Choroid plexus epithelial cell (primary cell): ENCODE measurements around the gene WDR53.
"Not testable (repeated sequence)": the region's sequence is repeated elsewhere in the genome, so short reads cannot be mapped to it uniquely, and the experiment has no call there.

Source experiments
- DNase-seq: peaks from one replicate; pipeline ENCODE4 v3.0.0-alpha.2; 2010; ENCODE audit warnings: low read depth
- H3K4me3 ChIP-seq: 2 replicates; pipeline ENCODE4 v1.5.1; 2011; ENCODE audit warnings: low read depth, mild to moderate bottlenecking, control low read depth, low read length, moderate library complexity
- TF ChIP-seq, protein P1 (sequence below): conservative IDR thresholded peaks from 2 replicates; pipeline ENCODE4 v1.5.1; 2011; ENCODE audit warnings: low read depth, mild to moderate bottlenecking, control low read depth, inconsistent platforms, low read length, moderate library complexity

The WDR53 gene

DNA sequence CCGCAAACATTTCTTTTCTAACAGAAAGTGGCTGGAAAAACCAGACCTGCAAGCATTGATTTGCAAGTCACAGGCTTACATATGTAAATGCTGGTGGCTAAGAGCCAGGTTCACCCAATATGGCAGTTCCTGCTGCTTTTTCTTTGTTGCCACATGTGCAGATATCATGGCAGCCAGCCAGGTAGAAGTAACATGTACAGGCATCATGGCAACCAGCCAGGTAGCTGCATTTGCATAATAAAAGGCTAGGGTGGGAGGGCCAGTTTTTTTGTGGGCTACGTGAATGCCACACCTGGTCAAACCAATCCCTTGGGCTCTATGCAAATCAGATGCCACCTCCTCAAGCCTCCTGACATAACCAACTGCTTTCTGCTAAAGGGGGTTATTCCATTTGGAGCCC lies 50.4 kb downstream of the WDR53 start:
- DNase-seq, result no peak
- H3K4me3 ChIP-seq, result no peak overlapping the region
- TF ChIP-seq, protein P1, sequence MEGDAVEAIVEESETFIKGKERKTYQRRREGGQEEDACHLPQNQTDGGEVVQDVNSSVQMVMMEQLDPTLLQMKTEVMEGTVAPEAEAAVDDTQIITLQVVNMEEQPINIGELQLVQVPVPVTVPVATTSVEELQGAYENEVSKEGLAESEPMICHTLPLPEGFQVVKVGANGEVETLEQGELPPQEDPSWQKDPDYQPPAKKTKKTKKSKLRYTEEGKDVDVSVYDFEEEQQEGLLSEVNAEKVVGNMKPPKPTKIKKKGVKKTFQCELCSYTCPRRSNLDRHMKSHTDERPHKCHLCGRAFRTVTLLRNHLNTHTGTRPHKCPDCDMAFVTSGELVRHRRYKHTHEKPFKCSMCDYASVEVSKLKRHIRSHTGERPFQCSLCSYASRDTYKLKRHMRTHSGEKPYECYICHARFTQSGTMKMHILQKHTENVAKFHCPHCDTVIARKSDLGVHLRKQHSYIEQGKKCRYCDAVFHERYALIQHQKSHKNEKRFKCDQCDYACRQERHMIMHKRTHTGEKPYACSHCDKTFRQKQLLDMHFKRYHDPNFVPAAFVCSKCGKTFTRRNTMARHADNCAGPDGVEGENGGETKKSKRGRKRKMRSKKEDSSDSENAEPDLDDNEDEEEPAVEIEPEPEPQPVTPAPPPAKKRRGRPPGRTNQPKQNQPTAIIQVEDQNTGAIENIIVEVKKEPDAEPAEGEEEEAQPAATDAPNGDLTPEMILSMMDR, result no peak

DNA sequence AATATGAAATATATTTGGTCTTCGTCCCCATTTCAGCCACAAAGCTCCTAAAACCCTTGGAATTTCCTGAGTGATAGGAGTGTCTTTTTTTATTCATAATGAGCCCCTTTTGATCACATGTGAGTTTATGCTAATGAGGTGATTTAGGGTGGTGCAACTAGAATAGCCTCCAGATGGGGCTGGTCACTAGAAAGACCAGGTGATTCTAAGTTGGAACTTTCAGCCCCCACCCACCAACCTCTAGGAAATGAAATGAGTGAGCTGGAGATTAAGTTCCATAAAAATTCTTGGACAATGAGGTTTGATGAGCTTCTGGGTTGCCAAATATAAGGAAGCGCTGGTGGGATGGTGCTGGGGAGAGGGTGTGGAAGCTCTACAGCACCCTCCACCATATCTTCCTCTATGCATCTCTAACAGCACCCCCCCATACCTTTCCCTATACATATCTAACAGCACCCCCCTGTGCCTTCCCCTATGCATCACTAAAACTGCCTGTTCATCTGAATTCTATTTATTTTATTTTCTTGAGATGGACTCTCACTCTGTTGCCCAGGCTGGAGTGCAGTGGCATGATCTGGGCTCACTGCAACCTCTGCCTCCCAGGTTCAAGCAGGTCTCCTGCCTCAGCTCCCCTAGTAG lies 51.1 kb downstream of the WDR53 start:
- TF ChIP-seq, protein P1, result no peak
- no peak overlapping the region for H3K4me3 ChIP-seq
- DNase-seq, result no peak

DNA sequence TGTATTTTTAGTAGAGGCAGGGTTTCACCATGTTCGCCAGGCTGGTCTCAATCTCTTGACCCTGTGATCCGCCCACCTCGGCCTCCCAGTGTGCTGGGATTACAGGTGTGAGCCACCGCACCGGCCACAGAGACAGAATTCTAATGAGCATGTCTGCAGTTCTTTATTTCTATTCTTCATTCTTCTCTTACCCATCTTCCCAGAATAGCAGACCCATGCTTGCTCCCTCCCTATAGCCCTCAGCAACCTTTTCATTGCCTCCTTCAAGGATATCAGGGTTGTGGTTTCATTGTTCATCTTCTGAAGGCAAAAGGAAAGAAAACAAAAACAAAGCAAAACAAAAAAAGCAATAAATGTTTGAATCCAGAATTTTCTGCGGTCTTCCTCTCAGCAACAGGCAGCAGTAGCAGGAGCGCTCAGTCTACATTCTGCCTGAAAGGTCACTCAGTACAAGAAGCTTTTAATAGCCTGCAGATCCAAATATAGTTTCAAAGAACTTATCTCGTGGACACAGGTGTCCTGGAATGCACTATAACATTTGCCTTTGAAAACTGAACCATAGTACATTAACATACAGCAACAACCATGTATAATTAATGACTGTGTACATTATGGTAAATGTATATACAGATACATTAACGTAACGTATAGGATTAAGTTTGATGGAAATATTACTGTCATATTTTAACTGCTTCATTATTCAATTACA lies 53.3 kb downstream of the WDR53 start, which contains the start of gene SMCO1:
Gene SMCO1, minus strand, starts transcription at position 434 of the 709 bp plus-strand sequence. Its CDS starts 137 bp downstream, at position 297.
- H3K4me3 ChIP-seq, result no peak within 1 kb of the TSS
- DNase-seq, result no peak
- TF ChIP-seq, protein P1, result no peak

DNA sequence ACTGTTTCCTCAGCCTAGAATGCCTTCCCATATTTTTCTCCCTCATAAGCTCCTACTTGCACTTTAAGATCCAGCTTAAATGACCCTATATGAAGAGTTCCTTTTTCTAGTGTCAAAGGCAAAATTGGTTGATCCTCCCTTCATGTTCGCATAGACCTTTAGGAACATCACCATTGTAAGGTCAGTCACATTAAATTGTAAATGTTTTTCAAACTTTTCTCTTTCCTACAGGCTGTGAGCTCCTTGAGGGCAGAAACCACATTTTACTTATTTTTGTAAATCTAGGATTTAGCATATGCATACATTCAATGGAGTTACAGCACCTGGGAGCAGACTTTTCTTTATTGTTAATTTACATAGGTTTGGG lies 54.0 kb downstream of the WDR53 start:
- no peak for DNase-seq
- no peak overlapping the region for H3K4me3 ChIP-seq
- TF ChIP-seq, protein P1, result no peak

DNA sequence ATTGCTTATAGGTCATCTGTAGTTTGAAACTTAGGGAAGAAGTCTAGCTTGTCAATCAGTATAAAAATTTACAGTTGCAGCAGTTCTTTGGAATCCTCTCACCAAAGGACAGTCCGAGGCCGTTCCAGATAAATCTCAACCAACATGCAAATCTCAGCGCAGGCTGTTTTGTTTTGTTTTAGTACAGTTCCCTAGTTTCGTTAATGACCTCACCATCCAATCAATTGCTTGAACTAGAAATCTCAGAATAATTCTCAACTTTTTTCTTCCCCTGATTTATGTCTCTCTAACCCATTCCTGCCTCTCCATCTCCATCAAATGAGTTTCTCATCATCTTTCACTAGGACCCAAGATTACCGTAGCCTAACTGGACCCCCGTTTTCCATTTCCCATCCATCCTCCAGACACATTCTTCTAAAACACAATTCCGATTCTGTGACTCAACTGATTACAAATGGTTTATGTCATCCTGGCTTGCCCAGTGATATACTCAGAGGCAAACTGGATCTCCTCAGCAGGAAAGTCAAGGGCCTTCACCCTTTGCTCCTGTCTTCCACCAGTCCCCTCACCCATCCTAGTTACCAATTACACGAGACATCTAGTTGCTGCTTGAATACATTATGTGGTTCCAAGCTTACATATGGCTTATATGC lies 54.5 kb downstream of the WDR53 start:
- TF ChIP-seq, protein P1, result no peak
- DNase-seq, result peak; percentile 46

DNA sequence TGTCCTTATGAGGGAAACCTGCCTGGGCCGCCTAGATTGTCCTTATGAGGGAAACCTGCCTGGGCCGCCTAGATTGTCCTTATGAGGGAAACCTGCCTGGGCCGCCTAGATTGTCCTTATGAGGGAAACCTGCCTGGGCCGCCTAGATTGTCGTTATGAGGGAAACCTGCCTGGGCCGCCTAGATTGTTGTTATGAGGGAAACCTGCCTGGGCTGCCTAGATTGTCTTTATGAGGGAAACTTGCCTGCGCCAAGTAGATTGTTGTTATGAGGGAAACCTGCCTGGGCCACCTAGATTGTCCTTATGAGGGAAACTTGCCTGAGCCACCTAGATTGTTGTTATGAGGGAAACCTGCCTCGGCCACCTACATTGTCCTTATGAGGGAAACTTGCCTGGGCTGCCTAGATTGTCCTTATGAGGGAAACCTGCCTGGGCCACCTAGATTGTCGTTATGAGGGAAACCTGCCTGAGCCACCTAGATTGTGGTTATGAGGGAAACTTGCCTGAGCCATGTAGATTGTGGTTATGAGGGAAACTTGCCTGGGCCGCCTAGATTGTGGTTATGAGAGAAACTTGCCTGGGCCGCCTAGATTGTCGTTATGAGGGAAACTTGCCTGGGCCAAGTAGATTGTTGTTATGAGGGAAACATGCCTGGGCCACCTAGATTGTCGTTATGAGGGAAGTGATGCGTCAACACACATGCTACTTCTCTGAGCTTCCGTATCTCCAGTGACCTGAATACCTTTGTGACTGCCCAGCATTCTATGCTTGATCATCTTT lies 56.5 kb downstream of the WDR53 start:
- not testable (repeated sequence) for DNase-seq, H3K4me3 ChIP-seq

More for the DNA sequence above, 54.5 kb downstream of the WDR53 start:
- H3K4me3 ChIP-seq, result no peak overlapping the region

DNA sequence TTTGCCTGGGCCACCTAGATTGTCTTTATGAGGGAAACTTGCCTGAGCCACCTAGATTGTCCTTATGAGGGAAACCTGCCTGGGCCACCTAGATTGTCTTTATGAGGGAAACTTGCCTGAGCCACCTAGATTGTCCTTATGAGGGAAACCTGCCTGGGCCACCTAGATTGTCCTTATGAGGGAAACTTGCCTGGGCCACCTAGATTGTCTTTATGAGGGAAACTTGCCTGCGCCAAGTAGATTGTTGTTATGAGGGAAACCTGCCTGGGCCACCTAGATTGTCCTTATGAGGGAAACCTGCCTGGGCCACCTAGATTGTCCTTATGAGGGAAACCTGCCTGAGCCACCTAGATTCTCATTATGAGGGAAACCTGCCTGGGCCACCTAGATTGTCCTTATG lies 57.2 kb downstream of the WDR53 start:
- not testable (repeated sequence) for DNase-seq, H3K4me3 ChIP-seq
